Stimulated activated CD4-positive, alpha-beta T cell treated with anti-CD3 and anti-CD28 coated beads, Interleukin-15, amount 100 ng/mL, for 24 hours (primary cell): Measurements from ENCODE around the gene PKDCC.
"Not testable (repeated sequence)": the region's sequence is repeated elsewhere in the genome, so short reads cannot be mapped to it uniquely, and the experiment has no call there.

Experiments
- DNase-seq: peaks from one replicate; pipeline ENCODE4 v3.0.0-alpha.2; 2020

Gene PKDCC

GRCh38 chr2:42050703-42051542 is 3.1 kb downstream of the PKDCC start:
- no peak for DNase-seq

GRCh38 chr2:42051543-42052235 is 3.9 kb downstream of the PKDCC start:
- no peak for DNase-seq

GRCh38 chr2:42052702-42053481 is 5.1 kb downstream of the PKDCC start:
- no peak for DNase-seq

GRCh38 chr2:42053482-42053790 is 5.6 kb downstream of the PKDCC start:
- DNase-seq = no peak

- no peak for DNase-seq
Observed at GRCh38 chr2:42053791-42054701, 6.2 kb downstream of the PKDCC start.

GRCh38 chr2:42054714-42055430 is 7.1 kb downstream of the PKDCC start:
- no peak for DNase-seq

GRCh38 chr2:42055573-42056514 is 8.0 kb downstream of the PKDCC start:
- no peak for DNase-seq

GRCh38 chr2:42057159-42057901 is 9.5 kb downstream of the PKDCC start:
- DNase-seq = no peak

- DNase-seq = no peak
Observed at GRCh38 chr2:42057902-42058450, 10.2 kb downstream of the PKDCC start.

GRCh38 chr2:42059261-42059898 is 11.6 kb downstream of the PKDCC start:
- no peak for DNase-seq

GRCh38 chr2:42060028-42060427 is 12.2 kb downstream of the PKDCC start:
- DNase-seq = no peak

GRCh38 chr2:42060718-42061619 is 13.1 kb downstream of the PKDCC start:
- no peak for DNase-seq

- no peak for DNase-seq
Observed at GRCh38 chr2:42061839-42062238, 14.0 kb downstream of the PKDCC start.

GRCh38 chr2:42063431-42064171 is 15.8 kb downstream of the PKDCC start:
- DNase-seq = no peak

GRCh38 chr2:42064417-42064942 is 16.7 kb downstream of the PKDCC start:
- DNase-seq = no peak

GRCh38 chr2:42065753-42066152 is 17.9 kb downstream of the PKDCC start:
- DNase-seq = not testable (repeated sequence)

- not testable (repeated sequence) for DNase-seq
Observed at GRCh38 chr2:42067001-42067400, 19.2 kb downstream of the PKDCC start.
